ENCODE results near the gene GTF2IRD1.
"Not testable (repeated sequence)": the region's sequence is repeated elsewhere in the genome, so short reads cannot be mapped to it uniquely, and the experiment has no call there.

GTF2IRD1 gene

GRCh38 chr7:74519395-74519794 lies 65.7 kb downstream of the GTF2IRD1 start:
- DNase-seq = no peak

GRCh38 chr7:74521855-74522254 lies 68.1 kb downstream of the GTF2IRD1 start:
- no peak for DNase-seq

- no peak for DNase-seq
Measured at GRCh38 chr7:74522281-74522905, 68.7 kb downstream of the GTF2IRD1 start.

GRCh38 chr7:74523015-74523414 lies 69.3 kb downstream of the GTF2IRD1 start:
- no peak for DNase-seq

- no peak for DNase-seq
Measured at GRCh38 chr7:74525140-74525539, 71.4 kb downstream of the GTF2IRD1 start.

GRCh38 chr7:74525881-74526280 lies 72.2 kb downstream of the GTF2IRD1 start:
- no peak for DNase-seq

GRCh38 chr7:74526780-74527179 lies 73.1 kb downstream of the GTF2IRD1 start:
- no peak for DNase-seq

- no peak for DNase-seq
Measured at GRCh38 chr7:74527842-74528241, 74.1 kb downstream of the GTF2IRD1 start.

GRCh38 chr7:74528773-74529172 lies 75.1 kb downstream of the GTF2IRD1 start:
- not testable (repeated sequence) for DNase-seq

- no peak for DNase-seq
Measured at GRCh38 chr7:74535951-74536356, 82.2 kb downstream of the GTF2IRD1 start.

GRCh38 chr7:74541937-74542336 lies 88.2 kb downstream of the GTF2IRD1 start:
- DNase-seq = not testable (repeated sequence)

- no peak for DNase-seq
Measured at GRCh38 chr7:74542558-74543117, 88.9 kb downstream of the GTF2IRD1 start.

GRCh38 chr7:74544706-74545469 lies 91.2 kb downstream of the GTF2IRD1 start:
- no peak for DNase-seq

- DNase-seq = no peak
Measured at GRCh38 chr7:74545921-74546320, 92.2 kb downstream of the GTF2IRD1 start.

GRCh38 chr7:74553596-74554012 lies 99.9 kb downstream of the GTF2IRD1 start:
- not testable (repeated sequence) for DNase-seq

GRCh38 chr7:74554178-74554577 lies 100.5 kb downstream of the GTF2IRD1 start:
- no peak for DNase-seq

GRCh38 chr7:74560086-74560719 lies 106.5 kb downstream of the GTF2IRD1 start:
- DNase-seq = no peak

GRCh38 chr7:74561898-74562613 lies 108.3 kb downstream of the GTF2IRD1 start:
- DNase-seq = no peak

- not testable (repeated sequence) for DNase-seq
Measured at GRCh38 chr7:74563639-74564038, 109.9 kb downstream of the GTF2IRD1 start.

- no peak for DNase-seq
Measured at GRCh38 chr7:74567318-74567668, 113.6 kb downstream of the GTF2IRD1 start.

GRCh38 chr7:74568658-74569057 lies 115.0 kb downstream of the GTF2IRD1 start:
- DNase-seq = no peak

GRCh38 chr7:74569501-74570075 lies 115.9 kb downstream of the GTF2IRD1 start:
- DNase-seq = no peak

Data from NCI-H226 (cell line).